CD4-positive, alpha-beta T cell treated with Interferon alpha-2 for 1 hour (primary cell): ENCODE measurements around the gene TNFSF9.

Source experiments
- DNase-seq, 2 donors: peaks; one replicate each; pipeline ENCODE4 v3.0.0-alpha.2; 2020 to 2022

TNFSF9 gene, protein sequence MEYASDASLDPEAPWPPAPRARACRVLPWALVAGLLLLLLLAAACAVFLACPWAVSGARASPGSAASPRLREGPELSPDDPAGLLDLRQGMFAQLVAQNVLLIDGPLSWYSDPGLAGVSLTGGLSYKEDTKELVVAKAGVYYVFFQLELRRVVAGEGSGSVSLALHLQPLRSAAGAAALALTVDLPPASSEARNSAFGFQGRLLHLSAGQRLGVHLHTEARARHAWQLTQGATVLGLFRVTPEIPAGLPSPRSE

DNA sequence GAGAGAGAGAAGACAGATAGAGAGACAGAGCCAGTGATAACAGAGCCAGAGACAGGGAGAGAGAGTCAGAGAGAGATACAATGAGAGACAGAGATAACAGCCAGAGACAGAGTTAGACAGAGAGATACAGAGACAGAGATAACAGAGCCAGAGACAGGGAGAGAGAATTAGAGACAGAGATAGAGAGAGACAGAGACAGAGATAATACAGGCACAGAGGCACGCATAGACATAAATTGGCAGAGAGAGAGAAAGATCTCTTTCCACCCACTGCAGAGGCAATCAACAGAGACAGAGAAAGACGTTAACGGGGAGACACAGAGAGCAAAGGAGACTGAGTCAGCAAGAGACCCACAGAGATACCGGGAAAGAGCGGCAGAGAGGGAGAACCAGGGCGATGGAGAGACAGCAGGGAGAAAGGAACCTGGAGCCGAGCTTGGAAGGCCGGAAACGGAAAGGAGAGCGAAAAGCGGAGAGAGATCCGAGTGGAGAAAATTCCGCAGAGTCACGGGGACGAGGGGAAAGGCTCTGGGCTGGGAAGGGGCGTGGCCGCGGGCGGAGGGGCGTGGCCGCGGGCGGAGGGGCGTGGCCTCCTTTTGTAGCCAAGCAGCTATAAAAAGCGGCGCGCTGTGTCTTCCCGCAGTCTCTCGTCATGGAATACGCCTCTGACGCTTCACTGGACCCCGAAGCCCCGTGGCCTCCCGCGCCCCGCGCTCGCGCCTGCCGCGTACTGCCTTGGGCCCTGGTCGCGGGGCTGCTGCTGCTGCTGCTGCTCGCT lies at the start of gene TNFSF9:
TSS of gene TNFSF9 (plus strand) at position 641 of the 777 bp plus-strand sequence. CDS start at position 652, 11 bp downstream.
- peak; percentile 81 to 90 for DNase-seq

- DNase-seq, result peak; percentile 74 to 77
These were observed 49.1 kb upstream of the TNFSF9 start, which contains the start of gene DENND1C for GRCh38 chr19:6481541-6482342. Gene DENND1C, minus strand, starts transcription at chr19:6481787. Its CDS starts 92 bp downstream, at chr19:6481695.

- DNase-seq, result no peak
These were observed 48.5 kb upstream of the TNFSF9 start for GRCh38 chr19:6482343-6482686.

DNA sequence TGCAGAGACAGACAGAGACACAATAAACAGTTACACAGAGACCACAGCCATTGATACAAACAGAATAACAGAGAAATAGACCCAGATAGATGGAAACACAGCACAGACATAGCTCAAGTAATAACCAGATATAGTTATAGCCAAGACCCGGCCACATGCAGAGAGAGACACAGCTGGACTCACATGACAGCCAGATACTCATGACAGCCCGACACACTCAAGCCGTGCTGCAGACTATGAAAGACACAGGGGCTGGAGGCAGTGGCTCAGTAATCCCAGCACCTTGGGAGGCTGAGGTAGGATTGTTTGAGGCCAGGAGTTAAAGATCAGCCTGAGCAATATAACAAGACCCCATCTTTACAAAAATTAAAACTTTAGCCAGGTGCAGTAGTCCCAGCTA lies 47.6 kb upstream of the TNFSF9 start:
- DNase-seq, result no peak

DNA sequence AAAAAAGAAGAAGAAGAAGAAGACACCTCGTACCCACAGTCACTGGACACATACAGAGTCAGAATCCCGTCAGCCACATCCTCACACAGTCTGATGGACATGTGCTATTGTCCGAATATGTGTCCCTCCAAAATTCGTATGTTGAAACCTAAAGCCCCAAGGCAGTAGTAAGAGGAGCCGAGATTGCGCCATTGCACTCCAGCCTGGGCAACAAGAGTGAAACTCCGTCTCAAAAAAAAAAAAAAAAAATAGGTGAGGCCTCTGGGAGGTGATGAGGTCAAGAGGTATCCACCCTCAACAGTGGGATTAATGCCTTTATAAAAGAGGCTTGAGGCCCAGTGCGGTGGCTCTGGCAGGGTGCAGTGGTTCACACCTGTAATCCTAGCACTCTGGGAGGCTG lies 46.6 kb upstream of the TNFSF9 start:
- no peak for DNase-seq

DNA sequence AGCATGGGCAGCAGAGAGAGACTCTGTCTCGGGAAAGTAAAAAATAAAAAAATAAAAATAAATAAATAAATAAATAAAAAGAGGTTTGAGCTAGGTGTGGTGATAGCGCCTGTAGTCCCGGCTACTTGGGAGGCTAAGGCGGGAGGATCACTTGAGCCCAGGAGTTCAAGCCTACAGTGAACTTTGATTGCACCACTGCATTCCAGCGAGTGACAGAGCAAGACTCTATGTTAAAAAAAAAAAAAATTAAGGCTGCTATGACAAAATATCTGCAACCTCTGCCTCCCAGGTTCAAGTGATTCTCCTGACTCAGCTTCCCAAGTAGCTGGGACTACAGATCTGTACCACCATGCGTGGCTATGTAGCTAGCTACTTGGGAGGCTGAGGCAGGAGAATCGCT lies 46.0 kb upstream of the TNFSF9 start:
- no peak for DNase-seq

- DNase-seq, result peak in 1 of 2 donors; percentile 41
These were observed 41.4 kb upstream of the TNFSF9 start for GRCh38 chr19:6489278-6490061.

DNA sequence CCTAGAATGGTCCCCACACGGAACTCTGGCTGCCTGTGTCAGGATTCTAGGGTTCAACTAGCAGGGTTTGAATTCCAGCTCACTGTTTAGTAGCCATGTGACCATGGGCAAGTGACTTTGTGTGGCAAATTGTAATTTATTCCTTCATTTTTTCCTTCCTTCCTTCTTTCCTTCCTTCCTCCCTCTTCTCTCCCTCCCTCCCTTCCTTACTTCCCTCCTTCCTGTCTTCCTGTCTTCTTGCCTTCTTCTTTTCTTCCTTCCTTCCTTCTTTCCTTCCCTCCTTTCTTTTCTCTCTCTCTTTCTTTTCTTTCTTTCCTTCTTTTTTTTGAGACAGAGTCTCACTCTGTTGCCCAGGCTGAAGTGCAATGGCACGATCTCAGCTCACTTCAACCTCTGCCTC lies 40.7 kb upstream of the TNFSF9 start:
- no peak for DNase-seq

GRCh38 chr19:6491802-6492592 lies 38.8 kb upstream of the TNFSF9 start:
- DNase-seq, result no peak

DNA sequence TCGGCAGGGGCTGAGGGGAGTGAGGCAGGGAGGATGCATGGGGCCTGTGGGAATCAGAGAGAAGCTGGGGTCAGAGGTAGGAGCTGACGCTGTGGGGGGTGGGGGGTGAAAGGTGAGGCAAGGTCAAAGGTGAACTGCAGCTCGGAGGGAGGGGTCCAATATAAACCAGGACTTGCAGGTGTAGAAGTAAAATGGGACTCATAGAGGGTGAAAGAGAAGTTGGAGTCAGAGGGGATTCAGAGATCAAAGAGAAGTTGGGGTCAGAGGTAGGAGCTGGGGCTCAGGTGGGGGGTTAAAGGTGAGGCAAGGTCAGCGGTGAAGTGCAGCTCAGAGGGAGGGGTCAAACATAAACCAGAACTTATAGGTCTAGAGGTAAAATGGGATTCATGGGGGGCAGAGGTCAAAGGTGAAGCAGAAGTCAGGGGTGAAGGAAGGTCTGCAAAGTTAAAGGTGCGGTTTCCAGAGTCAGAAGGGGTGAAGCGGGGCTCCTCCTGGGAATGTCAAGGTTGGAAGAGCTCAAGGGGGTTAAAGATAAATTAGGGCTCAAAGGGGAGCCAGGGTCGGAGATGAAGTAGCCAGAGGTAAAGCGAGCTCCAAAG lies 36.3 kb upstream of the TNFSF9 start:
- no peak for DNase-seq

- no peak for DNase-seq
These were observed 34.9 kb upstream of the TNFSF9 start for GRCh38 chr19:6495947-6496346.

- peak in 1 of 2 donors; percentile 21 for DNase-seq
These were observed 32.4 kb upstream of the TNFSF9 start for GRCh38 chr19:6498294-6499036.

- DNase-seq, result no peak
These were observed 31.6 kb upstream of the TNFSF9 start for GRCh38 chr19:6499052-6499790.

DNA sequence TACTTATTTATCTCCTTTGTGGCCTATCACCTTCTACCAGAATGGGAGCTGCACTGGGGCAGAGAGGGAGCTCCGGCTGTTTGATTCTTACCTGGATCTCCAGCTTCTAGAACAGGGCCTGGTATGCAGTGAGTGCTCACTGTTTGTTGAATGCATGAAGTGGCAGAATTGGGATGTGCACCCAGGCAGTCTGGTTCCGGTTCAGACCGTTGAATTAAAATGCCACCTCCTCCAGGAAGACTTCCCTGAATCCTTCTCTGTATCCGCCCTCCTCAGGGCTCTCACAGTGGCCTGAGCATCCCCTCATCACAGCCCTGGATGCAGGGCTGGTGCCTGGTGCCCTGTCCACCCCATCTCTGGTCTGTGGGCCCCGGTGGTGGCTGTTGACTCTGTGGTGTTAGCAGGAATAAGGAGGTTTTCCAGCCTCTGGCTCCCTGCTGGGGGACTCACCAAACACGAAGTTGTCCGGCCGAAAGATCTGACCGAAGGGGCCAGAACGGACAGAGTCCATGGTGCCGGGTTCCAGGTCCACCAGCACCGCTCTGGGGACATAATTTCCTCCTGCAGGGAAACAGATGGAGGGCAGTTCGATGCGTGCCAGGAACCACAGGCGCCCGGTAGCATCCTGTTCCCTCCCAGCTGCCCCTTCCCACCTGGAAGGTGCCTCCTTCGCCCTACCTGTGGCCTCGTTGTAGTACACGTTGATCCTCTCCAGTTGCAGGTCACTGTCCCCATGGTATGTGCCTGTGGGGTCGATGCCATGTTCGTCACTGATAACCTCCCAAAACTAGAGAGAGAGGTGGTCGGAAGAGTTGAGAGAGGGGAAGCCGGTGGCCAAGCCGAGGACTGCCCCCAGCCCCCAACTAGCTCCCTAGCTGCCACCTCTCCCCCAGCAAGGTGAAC lies 29.7 kb upstream of the TNFSF9 start:
- DNase-seq, result no peak

DNA sequence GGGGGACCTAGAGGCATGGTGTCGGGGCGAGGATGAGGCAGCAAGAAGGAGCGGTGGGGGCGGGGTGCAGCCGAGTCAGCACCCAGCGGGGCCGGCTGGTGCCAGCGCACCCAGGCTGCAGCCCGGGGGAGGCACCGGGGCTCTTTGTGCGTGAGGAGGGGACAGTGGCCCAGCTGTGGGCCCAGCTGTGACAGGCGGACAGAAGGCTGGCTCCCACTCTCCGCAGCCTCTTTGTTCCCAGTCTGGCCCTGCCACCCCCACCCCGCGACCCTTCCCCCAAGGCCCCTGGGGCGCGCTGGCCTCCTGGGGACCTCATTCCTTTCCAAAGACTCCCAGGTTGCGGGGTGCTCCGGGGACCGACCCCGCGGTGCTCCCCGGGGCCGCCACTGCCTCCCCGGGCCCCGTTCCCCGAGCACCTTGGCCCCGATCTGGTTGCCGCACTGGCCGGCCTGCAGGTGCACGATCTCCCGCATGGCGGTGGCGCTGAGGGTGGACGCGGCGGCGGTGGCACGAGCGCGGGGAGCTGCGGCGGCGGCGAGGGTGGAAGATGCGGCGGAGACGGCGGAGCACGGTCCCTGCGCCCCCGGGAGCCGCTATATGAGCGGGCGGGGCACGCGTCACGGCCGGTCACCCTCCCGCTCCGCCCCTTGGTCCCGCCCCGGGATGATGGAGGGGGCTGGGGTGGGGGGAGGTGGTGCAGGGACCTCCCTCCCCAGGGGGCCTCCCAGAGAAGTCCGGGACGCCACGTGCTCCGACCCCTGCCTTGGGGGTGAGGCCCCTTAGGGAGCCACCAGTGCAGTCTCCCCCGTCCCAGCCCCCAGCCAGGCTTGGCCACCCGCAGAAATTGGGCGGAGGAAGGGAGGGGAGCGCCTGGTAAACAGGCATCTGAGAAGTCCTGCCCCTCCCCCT lies 28.8 kb upstream of the TNFSF9 start, which contains the start of gene TUBB4A:
TSS of gene TUBB4A (minus strand) at position 570 of the 909 bp plus-strand sequence. CDS start at position 473, 97 bp downstream.
- peak; percentile 4 to 55 for DNase-seq

DNA sequence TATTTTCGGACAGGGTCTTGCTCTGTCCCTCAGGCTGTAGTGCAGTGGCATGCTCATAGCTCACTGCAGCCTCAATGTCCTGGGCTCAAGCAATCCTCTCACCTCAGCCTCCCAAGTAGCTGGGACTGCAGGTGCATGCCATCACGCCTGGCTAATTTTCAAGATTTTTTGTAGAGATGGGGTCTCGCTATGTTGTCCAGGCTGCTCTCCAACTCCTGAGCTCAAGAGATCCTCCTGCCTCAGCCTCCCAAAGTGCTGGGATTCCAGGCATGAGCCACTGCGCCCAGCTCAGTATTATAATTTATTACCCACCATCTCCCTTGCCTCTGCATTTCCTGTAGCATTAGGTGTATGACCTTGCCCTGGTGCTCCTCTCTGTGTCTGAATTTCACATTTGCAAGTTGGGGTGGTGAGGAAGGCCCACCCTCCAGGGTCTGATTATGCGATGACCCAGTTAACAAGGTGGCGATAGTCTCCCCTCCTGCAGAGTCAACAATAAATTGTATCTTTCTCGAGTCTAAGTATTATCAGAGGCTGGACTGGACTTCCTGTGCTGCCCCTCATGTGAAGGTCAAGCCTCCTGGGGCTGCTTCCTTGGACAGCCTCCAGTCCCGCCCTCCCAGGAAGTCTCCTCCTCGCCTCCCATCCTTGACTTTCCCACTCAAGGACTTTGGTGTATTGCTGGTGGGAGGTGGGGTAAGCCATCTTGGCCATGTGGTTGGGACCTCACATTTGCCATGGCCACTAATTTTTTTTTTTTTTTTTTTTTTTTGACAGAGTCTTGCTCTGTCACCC lies 27.2 kb upstream of the TNFSF9 start:
- no peak for DNase-seq
